ENCODE measurements around the gene PHACTR3.

PHACTR3 gene

DNA sequence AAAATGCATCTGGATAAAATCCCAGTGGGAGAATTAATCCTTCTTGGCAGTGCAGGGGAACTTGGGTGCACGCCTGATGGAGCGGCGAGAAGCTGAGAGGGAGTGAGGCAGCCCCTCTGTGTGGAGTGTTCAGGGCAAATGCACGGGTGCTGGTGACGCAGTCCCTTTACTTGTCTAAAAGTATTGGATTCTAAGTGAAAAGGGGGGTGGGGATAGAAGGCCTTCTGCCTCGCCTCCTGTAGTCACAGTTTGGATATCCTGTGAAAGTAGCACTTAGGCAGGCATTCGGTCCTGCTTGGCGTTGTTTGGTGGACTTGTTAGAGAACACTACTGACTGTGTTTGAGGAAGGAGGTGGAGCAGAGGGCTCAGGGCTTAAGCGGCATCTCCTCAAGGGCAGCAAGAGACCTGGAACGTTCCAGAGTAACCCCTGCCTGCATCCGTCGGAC, 39.3 kb downstream of the PHACTR3 start:
- in situ Hi-C loops (cut with MboI; ENCODE audit: low sequenced_read_pairs): no loop called here

DNA sequence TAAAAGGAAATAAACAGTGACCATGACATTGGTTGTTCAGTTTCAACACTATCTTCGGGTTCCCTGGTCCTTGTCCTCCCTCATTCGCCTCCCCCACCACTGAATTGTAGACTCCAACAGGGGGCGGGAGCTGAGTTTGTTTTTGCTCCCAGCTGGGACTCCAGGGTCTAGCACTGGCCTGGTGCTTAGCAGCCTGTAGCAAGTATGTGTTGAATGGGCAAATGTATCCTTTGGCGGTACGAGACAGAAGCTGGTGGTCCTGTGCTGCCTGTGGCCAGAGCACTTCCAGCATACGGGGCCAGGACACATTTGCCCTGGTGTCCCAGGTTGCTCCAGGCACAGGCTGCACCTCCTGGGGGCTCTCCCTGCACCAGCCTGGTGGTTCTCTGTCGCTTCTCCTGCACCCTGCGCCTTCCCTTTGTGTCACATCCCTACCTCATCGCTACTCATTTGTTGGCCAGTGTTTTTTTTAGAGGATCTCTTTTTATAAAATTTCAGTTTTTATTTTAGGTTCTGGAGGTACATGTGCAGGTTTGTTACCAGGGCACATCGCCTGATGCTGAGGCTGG, 40.1 kb downstream of the PHACTR3 start:
- in situ Hi-C loops (cut with MboI; ENCODE audit: low sequenced_read_pairs): no loop called here

DNA sequence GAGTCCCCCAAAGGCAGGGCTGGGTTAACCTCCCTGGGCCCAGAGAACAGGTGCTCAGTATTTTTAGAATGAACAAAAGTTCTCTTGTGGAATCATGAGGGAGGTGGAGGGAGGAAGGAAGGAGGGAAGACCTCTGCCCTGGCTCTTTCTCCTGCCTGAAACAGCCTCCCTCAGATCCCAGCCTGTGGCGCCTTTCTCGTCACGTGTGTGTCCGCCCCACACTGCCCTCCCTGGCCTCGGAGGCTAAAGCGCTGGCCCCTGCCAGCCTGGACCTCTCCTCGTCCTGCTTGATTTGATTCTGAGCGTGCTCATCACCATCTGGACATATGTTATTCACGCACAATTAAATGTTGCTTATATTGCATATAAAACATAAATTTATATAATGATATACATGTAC, 40.9 kb downstream of the PHACTR3 start:
- in situ Hi-C loops (cut with MboI; ENCODE audit: low sequenced_read_pairs): no loop called here

DNA sequence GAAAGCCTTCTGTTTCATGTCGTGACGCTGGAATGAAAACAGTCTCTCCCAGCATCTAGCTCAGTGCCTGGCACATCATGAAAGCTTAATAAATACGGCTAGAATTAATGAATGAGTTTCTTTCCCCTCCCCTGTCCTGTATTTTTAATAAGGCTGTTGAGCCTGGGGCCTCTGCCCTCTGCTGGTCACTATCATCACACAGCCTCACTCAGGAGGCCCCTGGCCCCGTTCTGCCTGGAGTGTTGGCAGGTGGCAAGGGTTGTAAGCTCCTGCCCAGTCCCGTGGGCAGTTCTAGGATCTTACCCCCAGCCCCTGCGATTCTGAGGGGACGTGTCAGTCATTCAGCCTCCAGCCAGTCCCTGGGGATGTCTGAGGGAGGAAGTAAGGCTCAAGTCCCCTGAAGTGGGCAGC, 41.4 kb downstream of the PHACTR3 start:
- in situ Hi-C loops (cut with MboI; ENCODE audit: low sequenced_read_pairs): no loop called here

DNA sequence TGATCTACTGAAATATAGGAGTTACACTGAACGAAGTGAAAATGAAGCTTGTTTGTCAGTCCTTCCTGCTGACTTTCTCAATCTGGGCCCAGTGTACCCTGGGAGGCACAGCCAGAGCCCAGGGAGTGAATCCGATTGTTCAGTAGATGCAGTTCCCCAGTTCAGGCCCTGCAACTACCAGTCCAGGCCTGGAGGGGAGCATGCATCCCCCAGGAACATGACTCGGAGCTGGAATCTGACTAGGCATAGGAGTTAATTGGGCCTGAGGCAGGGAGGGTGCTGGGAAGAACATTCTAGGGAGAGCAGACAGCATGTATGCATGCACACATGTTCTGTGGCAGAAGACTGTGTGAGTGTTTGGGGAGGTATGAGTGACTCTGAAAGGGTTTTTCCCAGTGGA, 42.1 kb downstream of the PHACTR3 start:
- in situ Hi-C loops (cut with MboI; ENCODE audit: low sequenced_read_pairs): no loop called here

DNA sequence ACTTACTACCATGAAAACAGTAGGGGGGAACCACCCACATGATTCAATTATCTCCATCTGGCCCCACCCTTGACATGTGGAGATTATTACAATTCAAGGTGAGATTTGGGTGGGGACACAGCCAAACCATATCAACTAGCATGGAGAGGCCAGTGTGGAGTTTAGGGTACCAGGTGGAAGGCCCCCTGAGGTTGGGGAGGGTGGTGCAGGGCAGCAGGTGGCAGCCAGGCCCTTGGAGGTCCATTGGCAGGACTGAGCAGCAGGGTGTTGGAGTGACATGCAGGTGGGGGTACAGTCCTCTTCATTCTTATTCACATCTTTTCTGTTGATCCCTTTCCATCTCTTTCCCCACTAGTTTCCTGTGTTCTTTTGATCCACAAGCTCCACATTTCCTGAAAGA, 42.9 kb downstream of the PHACTR3 start:
- in situ Hi-C loops (cut with MboI; ENCODE audit: low sequenced_read_pairs): no loop called here

DNA sequence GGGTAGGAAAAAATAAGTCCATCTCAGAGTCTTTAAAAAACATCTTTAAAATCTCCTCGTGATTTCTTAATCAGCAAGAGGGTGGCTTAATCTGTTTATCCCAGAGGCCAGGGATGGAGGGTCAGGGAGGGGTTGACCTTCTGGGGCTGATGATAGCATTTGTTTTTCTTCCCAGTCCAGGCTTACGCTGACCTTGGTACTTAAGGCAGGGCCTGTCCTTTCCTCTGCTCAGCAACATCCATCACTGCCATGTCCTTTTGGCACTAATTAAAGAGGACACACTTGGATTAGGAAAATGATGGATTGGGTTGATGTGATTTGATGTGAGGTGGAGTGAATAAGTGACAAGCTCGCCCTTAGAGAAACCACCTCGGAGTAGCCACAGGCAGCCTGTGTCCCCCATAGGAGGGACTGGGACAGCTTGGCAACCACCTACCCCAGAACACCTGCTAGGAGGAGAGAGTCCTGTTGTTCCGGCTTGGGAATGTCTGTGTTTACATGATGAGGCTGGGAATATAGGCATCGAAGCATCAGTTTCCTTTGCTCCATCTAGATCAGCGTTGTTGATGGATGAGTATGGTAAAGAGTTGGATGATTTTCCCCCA, 44.2 kb downstream of the PHACTR3 start:
- in situ Hi-C loops (cut with MboI; ENCODE audit: low sequenced_read_pairs): no loop called here

DNA sequence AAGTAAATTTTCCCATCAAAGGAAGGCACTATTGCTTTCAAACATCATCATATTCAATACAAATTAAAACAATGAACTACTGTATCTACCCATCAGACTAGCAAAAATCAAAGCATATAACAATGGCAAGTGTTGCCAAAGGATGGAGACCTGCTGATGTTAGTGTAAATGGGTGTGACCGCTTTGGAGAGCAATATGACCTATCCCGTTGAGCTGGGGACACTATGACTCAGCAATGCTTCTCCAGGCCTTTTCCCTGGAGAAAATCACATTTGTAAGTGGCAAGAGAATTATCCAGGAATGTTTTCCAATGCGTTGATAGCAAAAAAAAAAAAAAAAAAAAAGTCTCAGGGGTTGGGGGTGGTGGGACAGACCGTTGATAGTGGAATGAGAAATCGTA, 46.1 kb downstream of the PHACTR3 start:
- in situ Hi-C loops (cut with MboI; ENCODE audit: low sequenced_read_pairs): no loop called here

DNA sequence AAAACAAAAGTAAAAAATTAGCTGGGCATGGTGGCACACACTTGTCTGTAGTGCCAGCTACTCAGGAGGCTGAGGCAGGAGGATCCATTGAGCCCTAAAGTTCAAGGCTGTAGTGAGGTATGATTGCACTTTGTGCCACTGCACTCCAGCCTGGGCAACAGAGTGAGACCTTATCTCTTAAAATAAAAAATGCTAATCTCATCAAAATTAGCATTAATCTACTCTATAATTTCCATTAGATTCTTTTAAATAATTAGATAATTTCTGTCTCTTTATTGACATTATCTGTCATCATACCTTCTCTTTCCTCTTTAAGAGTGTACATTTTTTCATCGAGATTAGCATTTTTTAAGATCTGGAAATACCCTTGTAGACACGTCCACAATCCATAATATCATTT, 48.0 kb downstream of the PHACTR3 start:
- in situ Hi-C loops (cut with MboI; ENCODE audit: low sequenced_read_pairs): no loop called here

DNA sequence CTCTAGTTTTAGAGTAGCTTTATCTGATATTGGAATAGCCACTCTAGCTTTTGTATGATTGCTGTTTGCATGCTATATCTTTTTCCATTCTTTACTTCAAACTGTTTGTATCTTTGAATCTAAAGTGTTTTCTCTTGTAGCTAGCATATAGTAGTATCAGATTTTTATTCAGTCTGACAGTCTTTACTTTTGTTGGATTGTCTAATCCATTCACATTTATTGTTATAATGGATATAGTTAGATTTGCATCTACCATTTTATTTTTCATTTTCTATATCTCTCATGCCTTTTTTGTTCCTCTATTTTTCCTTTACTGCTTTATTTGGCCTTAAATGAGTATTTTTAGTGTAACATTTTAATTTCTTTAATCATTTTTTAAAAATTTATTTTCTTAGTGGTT, 52.1 kb downstream of the PHACTR3 start:
- in situ Hi-C loops (cut with MboI; ENCODE audit: low sequenced_read_pairs): no loop called here

DNA sequence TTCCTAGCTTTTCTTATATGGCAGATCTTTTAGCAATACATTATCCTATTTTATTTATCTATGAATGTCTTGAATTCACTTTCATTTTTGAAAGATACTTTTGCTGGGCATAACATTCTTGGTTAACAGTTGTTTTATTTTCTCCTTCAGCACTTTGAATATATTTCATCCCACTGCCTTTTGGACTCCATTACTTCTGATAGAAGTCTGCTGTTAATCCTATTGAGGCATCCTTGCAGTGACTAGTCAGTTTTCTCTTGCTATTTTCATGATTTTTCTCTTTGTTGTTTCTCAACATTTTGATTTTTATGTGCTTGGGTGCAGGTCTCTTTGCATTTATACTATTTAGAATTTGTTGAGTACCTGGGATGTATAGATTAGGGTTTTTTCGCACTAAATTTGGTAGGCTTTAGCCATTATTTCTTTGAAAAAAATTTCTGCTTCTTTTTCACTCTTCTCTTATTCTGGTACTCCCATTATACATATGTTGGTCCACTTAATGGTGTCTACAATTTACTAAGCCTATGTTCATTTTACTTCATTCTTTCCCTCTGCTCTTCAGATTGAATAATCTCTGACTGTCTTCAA, 53.2 kb downstream of the PHACTR3 start:
- in situ Hi-C loops (cut with MboI; ENCODE audit: low sequenced_read_pairs): no loop called here

DNA sequence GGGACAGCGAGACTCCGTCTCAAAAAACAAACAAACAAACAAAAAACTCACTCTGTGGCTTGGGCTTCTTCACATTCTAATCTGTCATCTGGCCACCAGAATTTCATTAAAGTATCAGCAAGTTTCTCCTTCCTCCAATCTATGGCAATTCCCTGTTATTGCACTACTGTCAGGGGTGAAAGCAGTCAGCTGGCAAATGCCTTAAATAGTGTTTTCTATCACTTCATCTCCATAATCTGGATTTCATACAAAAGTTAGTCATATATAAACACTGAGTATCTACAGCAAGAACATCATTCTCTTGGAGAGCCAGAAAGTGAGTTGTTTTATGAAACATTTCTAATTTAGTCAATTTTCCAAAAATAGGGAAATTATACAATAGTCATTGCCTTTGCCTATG, 56.1 kb downstream of the PHACTR3 start:
- in situ Hi-C loops (cut with MboI; ENCODE audit: low sequenced_read_pairs): no loop called here

DNA sequence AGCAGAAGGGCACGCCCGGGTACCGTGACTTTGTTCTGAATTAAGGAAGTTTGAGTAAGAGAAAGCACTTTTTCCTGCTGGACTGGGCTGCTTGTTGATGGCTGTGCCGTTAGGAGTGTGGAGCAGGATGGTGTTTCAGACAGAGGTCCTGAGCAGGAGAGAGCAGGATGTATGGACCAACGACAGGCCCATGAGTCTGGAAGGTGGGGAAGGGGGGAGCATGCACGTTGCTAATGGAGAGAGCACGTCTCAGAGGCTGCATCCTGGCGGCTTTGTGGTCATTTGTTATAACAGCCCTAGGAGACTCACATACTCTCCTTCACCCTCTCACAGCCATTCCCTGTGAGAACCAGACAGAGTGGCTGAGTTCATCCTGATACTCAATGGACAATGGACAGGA, 56.8 kb downstream of the PHACTR3 start:
- in situ Hi-C loops (cut with MboI; ENCODE audit: low sequenced_read_pairs): no loop called here

DNA sequence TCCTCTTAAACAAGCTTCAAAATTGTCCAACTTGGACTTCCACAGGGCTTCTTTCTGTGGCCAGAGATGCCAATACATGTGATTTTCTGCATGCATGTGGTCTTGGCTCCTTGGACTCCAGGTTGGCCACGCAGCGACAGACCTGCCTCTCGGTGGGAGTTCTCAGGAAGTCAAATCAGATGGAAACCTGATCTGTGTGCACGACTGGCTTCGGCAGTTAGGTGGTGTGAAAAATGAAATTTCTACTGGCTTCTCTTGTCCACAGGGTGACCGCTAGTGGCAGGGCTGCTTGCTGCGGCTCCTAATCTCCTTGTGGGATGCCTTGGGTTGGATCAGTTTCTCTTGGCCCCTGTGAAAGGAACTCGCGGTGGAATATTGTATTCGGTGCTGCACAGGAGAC, 57.3 kb downstream of the PHACTR3 start:
- in situ Hi-C loops (cut with MboI; ENCODE audit: low sequenced_read_pairs): no loop called here

DNA sequence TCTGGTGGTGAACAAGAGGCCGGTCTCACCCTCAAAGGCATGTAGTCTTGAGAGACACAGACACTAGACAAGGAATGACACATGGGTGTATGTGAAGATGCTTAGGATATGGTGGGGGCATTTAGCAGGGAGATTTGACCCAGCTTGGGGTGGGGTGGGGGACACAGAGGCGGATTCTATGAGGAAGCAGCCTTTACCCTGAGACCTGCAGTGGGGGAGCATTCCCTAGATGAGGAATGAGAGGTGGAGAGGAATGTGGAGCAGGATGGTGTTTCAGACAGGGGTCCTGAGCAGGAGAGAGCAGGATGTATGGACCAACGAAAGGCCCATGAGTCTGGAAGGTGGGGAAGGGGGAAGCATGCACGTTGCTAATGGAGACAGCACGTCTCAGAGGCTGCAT, 57.8 kb downstream of the PHACTR3 start:
- in situ Hi-C loops (cut with MboI; ENCODE audit: low sequenced_read_pairs): no loop called here

DNA sequence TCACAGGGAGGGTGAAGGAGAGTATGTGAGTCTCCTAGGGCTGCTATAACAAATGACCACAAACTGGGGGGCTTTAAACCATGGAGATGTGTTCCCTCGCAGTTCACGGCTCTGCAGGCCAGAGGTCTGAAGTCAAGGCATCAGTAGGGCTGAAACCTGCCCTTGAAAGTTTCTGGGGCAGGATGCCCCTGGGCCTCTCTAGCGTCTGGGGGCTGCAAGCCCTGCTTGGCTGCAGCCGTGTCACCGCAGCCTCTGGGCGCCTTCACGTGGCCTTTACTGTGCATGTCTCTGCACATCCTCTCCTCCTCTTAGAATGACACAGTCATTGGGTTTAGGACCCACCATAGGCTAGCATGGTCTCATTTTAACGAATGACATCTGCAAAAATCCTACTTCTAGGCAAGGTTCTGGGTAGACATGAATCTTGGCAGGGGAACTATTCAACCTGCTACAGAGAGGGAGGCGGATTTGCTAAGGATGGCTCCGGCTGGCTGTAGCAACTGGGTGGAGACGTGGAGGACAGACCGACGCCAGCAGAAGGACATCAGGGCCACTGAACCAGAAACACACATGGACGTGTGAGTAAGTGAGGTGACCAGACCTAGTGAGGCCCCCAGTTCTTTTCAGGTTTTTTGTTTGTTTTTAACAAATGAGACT, 58.6 kb downstream of the PHACTR3 start:
- in situ Hi-C loops (cut with MboI; ENCODE audit: low sequenced_read_pairs): no loop called here

DNA sequence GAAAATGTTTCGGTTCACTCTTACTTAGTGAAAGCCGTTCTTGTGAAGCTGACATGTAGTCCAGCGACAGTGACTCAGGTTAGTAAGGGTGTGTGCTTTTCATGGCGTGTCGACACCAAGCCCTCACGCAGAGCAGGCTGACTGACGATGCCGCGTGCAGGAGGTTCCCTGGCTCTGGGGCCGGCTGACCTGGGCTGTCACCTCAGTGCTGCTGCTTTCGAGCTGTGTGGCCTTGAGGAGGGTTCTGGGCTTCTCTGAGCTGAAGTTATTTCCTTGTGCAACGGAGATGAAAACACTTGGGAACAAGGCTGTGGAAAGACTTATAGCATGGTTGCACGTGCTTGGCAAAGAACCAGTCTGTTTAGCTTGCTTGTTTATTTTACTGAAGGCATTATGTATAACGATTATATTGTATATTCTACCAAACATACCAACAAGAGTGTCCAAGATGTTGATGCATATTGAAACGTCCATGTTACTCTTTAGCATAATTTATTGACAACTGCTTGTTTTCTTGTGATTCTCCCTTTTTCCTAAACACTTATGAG, 59.2 kb downstream of the PHACTR3 start:
- in situ Hi-C loops (cut with MboI; ENCODE audit: low sequenced_read_pairs): no loop called here

DNA sequence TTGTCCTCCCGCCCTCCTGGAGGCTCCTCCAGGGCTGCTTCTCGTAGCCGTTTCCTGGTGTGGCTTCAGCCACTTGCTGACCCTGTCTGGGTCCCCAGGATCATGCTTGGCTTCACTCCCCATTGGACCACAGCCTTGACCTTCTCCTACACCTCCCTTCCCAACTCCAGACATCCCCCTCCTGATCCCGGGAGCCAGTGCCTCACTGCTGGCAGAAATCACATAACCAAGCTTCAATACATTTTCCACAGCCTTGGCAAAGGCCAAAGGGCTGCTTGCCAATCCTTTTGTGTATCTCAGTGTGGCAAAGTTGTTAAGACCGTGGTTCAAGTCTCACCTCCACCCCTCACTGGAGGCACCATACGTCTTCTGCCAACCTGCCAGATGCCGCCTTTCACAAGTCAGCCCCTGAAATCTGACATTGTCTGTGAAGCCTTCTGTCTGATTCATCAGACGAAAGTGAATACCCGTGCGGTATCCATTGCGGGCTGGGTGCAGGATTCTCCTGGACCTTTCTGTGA, 60.1 kb downstream of the PHACTR3 start:
- in situ Hi-C loops (cut with MboI; ENCODE audit: low sequenced_read_pairs): no loop called here

DNA sequence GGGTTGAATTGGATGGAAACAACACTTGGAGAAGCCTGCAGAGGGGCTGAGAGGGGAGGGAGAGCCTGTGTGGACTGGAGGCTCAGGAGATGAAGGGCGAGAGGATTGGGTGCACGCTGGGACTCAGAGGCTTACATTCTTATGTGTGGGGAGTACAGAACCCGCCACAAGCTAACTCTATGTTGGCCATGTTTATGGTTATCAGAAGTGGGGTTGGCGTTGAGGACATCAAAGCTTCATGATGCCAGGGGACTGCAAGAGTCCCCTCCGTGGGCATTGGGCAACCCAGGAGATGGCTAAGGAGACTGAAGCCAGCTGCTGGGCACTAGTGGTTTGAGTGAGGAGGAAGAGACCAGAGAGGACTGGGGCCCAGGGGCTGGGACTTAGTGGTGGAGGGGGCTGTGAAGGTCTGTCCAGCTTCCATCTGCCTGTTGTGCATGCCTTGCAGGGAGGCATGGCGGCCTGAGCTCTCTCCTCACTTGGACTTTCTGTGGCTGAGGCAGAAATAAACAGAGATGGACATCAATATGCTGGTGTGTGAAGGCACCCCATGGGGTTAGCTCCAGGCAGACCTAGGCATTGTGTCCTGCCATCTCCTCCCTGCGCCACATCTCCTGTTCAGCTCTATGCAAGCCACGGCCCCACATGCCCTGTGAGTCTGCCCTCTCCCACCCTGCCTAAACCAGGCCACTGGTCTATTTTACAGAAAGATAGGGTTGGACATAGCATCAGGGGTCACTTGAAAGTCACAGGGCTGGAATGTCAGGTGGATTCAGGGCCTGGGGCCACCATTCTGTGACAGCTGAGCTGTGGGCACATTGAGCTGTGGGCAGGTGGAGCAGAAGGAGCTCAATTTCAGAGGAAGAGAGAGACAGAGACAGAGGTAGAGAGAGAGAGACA, 61.6 kb downstream of the PHACTR3 start:
- in situ Hi-C loops (cut with MboI; ENCODE audit: low sequenced_read_pairs): no loop called here

DNA sequence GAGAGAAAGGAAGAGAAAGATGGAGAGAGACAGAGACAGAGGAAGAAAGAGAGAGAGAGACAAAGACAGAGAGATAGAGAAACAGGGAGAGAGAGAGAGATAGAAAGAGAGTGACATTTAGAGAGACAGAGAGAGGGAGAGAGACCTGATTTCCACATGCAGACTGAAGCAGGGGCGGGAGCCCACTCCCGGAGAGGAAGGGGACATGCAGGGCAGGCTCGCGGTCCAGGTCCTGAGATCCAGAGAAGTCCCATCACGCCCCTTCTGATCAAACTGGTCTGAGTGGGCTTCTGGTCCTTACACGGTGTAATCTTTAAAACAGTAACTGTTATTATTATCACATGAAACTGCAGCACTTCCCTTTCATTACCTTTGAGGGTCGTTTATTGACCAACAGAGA, 62.2 kb downstream of the PHACTR3 start:
- in situ Hi-C loops (cut with MboI; ENCODE audit: low sequenced_read_pairs): no loop called here

DNA sequence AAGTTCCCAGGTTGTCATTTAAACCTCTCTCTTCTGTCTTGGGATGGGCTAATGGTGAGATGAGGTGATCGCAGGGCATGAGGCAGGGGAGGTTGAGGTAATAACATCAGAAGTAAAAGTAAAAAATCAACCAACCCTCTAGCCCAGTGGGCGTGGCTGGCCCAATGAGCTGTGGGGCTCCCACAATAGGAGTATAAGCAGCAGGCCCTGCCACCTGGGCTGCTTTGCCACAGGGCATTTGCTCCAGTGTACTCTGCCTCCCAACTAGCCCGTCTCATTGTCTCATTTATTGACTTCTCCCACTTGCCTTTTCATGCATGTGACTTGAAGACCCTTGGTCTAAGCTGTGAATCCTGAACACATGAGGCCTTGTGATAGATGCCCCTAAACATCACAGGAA, 62.8 kb downstream of the PHACTR3 start:
- in situ Hi-C loops (cut with MboI; ENCODE audit: low sequenced_read_pairs): no loop called here

Measured in HL-60/S4 (cell line).